GM13976 (cell line): ENCODE results near the gene GLYATL1B.
"Not testable (repeated sequence)": the region's sequence is repeated elsewhere in the genome, so short reads cannot be mapped to it uniquely, and the experiment has no call there.

ENCODE experiments used
- DNase-seq: peaks from one replicate; pipeline ENCODE4 v3.0.0; 2012; ENCODE audit warnings: low spot score
- CTCF ChIP-seq: IDR thresholded peaks from 2 replicates; pipeline ENCODE4 v1.5.1; 2012; ENCODE audit warnings: borderline replicate concordance, mild to moderate bottlenecking; ENCODE audit not compliant: insufficient read depth; ENCODE audit errors: extremely low read depth, missing control alignments, control extremely low read depth
- in situ Hi-C: fragments of 300-500 bp; cut with MboI; formaldehyde crosslinking; loops from one replicate; pipeline ENCODE4 v1.12.0; 2022; ENCODE audit warnings: low sequenced_read_pairs, mixed read lengths, inconsistent platforms; ENCODE audit not compliant: unreplicated experiment

The GLYATL1B gene

GRCh38 chr11:59062602-59063529 lies 23.2 kb upstream of the GLYATL1B start:
- in situ Hi-C loops, result loop anchor here (25.0 kb wide), 1 partner anchor 401 kb away; no protein-coding TSS in a partner anchor
- TF ChIP-seq CTCF, result no peak
- DNase-seq, result peak; percentile 8

DNA sequence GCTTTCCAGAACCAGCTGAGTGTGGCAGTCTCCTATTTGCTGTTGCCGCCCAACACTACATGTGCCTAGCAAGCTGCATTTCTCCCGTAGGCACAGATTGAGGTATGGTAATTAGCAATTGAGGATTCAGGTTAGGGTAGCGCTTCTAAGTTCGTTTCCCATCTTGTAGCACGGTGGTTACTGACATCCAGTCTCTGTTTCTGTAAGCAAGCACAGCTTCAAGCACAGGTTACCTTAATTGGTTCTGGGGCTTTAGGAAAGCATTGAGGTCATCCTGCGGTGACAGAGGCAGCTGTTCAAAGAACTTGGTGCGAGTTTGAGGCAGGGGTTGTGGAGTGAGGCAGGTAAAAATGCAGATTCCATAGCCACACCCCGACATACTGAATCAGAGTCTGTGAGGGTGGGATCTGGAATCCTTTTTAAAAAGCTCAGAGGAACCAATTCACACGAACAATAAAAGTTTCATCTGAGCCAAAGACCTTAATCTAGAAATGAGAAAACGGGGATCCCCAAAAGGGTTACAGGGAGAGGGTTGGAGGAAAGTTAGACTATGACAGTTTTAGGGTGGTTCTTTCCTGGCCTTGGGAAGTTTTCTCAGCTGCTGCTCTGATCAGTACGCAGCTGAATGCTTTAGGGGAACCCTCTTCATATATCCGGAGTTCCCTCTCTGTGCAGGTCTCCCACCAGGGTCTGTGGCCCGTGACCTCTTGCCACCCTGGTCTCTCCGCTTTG lies 21.9 kb upstream of the GLYATL1B start:
- in situ Hi-C loops, result loop anchor here (25.0 kb wide), 1 partner anchor 402 kb away; no protein-coding TSS in a partner anchor

GRCh38 chr11:59069087-59069486 lies 17.0 kb upstream of the GLYATL1B start:
- no peak for TF ChIP-seq CTCF
- in situ Hi-C loops, result loop anchor here (25.0 kb wide), 1 partner anchor 407 kb away; no protein-coding TSS in a partner anchor
- DNase-seq, result no peak

More for the DNA sequence above, 21.9 kb upstream of the GLYATL1B start:
- DNase-seq, result peak; percentile 26

DNA sequence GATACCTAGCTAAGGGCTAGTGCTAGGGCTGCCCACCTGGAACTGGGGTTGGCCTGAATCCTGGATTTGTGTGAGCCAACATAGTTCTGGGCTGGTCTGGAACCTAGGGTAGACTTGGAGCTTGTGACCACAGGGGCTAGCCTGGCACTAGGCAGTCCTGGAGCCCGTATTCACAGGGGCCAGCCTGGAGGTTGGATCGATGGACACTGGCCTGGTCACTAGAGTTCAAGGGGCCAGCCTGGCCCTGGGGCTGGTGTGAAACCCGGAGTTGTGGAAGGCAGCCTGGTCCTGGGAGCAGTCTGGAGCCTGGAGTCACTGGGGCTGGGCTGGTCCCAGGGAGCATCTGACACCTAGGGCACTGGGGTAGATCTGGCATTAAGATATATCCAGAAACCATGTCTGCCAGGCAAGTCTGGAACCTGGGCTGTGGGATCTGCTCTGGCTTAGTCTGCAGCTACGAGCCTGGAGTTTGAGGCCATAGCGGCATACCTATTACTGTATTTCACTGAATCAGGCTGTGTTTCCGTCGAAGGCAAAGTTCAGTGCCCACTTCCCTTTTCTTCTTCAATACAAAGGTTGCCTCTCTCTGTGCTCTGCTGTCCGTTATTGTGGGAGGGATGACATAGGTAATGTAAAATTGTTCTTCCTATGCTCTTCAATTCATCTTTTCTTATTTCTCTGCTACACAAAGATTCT lies 9.1 kb upstream of the GLYATL1B start:
- TF ChIP-seq CTCF, result no peak
- peak; percentile 46 for DNase-seq
- in situ Hi-C loops, result no loop called here

- in situ Hi-C loops, result no loop called here
- DNase-seq, result no peak
- no peak for TF ChIP-seq CTCF
These were observed 7.7 kb upstream of the GLYATL1B start for GRCh38 chr11:59078435-59078834.

- TF ChIP-seq CTCF, result no peak
- DNase-seq, result no peak
- in situ Hi-C loops, result no loop called here
These were observed 7.0 kb upstream of the GLYATL1B start for GRCh38 chr11:59079086-59079485.

- DNase-seq, in situ Hi-C loops: not testable (repeated sequence)
These were observed 5.7 kb upstream of the GLYATL1B start for GRCh38 chr11:59080421-59080820.

DNA sequence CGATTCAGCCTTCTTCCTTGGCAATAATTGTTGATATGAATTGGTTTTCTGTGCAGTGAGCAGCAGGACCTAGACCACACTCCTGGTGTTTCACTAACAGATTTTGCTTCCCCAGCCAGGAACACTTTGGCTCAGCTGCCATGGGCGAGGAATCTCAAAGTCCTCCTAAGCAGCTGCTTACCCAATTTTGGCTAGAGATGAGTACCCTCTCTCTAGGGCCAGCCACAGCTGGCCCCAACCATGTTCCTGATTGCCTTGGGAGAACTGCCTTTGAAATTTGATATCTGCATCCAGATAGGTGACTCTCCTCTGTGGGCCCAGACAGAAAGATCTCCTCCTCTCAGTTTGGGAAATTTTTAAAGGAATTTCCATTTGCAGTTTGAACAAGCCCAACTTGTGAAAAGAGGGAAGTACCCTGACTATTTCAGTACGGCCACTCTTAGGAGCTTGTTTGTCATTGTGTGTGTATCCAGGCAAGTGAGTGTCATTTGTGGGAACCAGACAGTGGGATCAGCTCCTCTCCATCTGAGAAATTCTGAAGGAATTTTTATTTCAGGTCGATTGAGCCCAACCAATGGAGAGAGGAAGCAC lies 4.6 kb upstream of the GLYATL1B start:
- DNase-seq, in situ Hi-C loops: not testable (repeated sequence)
